H7 (cell line): ENCODE measurements around the gene ANKDD1A. TPM values are rescaled to one million over a fixed set of nuclear protein-coding genes. Genes with fewer than 3 reads are reported as not detected.

Experiments
- DNase-seq: peaks from one replicate; pipeline ENCODE4 v3.0.0; 2012
- H3K27me3 ChIP-seq: 2 replicates; pipeline ENCODE4 v1.6.0; 2011; ENCODE audit warnings: mild to moderate bottlenecking, low read length; ENCODE audit not compliant: control insufficient read depth, insufficient read depth
- H3K36me3 ChIP-seq: replicated peaks from 2 replicates; pipeline ENCODE4 v1.5.1; 2011; ENCODE audit warnings: low read length; ENCODE audit not compliant: control insufficient read depth, insufficient read depth
- H3K4me3 ChIP-seq: 2 replicates; pipeline ENCODE4 v1.5.1; 2011; ENCODE audit warnings: low read depth, mild to moderate bottlenecking, control low read depth, low read length, moderate library complexity; ENCODE audit not compliant: insufficient read depth
- total RNA-seq: library from RNA; depleted of rRNA; stranded (reverse); fragments of >200 nt; shearing (Covaris generic); gene quantifications from 2 replicates; pipeline ENCODE4 v1.2.3, GENCODE V29; 2014; rRNA removed

The ANKDD1A gene
- total RNA-seq: 4.8 and 4.9 TPM in 2 replicates

DNA sequence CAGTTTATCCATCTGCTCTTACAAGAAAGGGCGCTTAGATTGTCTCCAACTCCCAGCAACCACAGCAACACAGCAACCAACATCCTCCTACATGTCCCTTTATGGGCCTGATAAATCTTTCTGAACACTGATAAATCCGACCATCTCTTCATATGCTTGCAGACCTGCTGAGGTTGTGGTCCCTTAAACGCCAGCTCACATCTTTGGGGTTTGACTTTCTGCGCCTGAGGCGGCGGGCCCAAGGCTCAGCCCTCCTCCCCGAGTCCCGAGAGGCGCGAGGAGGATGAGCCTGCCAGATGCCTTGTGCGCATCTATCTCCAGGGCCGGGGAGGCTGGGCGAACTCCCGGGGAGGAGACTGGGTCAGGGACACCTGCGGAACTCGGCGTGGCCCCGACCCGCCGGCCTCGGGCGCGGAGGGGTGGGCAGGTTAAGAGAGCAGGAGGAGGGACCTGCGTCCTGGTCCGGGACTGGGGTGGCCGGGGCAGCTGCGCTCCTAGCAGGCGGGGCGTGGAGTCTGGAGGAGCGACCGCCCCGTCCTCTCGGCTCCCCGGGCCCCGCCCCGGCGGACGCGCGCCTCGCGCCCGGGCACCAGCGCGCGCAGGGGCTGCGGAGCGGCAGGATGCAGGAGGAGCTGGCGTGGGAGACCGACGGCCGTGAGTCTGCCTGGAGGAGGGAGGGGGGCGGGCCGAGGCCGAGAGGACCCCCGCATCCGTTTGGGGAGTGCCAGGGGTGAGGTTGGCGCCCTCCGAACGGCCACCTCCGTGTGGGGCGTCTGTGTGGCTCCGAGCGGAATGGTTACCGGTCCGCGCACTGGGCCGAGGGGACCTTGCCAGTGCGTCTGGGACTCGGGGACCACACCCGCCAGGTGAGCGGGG, at the start of gene ANKDD1A:
Gene ANKDD1A (plus strand): TSS at position 592 of the 876 bp plus-strand sequence. CDS start 29 bp downstream, at position 621.
- H3K4me3 ChIP-seq: peak within 1 kb of the TSS; percentile 62
- H3K27me3 ChIP-seq: peaks cover 19% of the 10 kb centered on the region
- DNase-seq: peak; percentile 98
- no peaks in the 10 kb centered on the region for H3K36me3 ChIP-seq

DNA sequence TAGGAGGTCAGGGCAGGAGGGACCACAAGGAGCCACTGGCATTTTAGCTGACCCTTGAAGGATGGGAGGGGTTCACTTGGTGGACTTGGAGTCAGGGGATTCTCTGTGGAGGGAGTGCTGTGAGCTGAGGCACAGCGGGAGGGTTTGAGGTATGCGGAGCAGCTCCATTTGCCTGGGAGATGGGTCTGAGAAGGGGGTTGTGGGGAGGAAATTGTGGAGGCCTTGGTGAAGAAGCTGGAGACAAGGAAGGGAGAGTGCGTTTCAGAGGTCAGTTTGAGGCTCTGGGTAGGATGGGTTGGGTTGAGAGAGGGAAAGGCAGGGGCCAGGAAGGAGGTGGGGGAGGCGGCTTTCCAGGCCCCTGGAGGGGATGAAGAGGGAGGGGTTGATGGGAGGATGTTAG, 49.7 kb upstream of the ANKDD1A start:
- H3K36me3 ChIP-seq: peaks cover 22% of the 10 kb centered on the region
- peak; percentile 70 for DNase-seq
- no peaks in the 10 kb centered on the region for H3K27me3 ChIP-seq
- no peak overlapping the region for H3K4me3 ChIP-seq

DNA sequence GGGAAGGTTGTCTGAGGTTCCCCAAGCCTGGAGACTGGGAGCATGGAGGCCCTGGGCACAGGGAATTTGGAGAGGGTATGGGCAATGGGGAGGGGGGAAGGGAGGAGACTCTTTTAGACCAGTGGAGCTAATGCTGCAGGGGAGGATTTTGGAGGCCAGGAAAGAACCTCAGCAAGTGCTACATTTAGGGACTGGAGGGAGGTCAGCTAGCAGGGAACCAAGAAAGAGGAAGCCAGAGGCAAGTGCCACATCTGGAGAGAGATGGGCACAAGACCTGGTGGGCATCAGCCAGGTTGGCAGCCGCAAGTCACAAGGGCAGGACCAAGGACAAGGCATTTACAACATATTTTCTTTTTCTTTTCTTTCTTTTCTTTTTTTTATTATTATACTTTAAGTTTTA, 49.3 kb upstream of the ANKDD1A start:
- Histone ChIP-seq H3K27me3 (no peaks in the 10 kb centered on the region), H3K36me3 (peaks cover 26% of the 10 kb centered on the region), H3K4me3 (no peak overlapping the region)
- DNase-seq: no peak

DNA sequence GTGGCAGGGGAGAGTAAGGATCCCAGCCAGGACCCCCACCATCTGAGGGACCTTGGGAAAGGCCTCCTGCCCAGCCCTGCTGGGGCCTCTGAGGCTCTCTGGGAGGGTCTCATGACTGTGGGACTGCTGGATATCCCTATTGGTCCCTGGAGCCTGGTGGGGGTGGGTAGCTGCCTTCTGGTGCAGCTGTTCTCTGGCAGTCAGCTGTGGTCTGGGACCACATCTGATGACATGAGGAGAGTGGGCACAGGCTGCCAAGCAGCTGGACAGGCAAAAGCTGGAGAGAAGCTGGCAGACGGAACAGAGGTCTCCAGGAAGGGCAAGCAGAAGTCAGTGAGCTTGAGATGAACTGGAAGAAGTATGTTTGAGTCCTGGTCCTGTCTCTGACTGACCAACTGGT, 47.6 kb upstream of the ANKDD1A start:
- Histone ChIP-seq H3K4me3 (no peak overlapping the region), H3K27me3 (no peaks in the 10 kb centered on the region), H3K36me3 (peaks cover 28% of the 10 kb centered on the region)
- DNase-seq: no peak

DNA sequence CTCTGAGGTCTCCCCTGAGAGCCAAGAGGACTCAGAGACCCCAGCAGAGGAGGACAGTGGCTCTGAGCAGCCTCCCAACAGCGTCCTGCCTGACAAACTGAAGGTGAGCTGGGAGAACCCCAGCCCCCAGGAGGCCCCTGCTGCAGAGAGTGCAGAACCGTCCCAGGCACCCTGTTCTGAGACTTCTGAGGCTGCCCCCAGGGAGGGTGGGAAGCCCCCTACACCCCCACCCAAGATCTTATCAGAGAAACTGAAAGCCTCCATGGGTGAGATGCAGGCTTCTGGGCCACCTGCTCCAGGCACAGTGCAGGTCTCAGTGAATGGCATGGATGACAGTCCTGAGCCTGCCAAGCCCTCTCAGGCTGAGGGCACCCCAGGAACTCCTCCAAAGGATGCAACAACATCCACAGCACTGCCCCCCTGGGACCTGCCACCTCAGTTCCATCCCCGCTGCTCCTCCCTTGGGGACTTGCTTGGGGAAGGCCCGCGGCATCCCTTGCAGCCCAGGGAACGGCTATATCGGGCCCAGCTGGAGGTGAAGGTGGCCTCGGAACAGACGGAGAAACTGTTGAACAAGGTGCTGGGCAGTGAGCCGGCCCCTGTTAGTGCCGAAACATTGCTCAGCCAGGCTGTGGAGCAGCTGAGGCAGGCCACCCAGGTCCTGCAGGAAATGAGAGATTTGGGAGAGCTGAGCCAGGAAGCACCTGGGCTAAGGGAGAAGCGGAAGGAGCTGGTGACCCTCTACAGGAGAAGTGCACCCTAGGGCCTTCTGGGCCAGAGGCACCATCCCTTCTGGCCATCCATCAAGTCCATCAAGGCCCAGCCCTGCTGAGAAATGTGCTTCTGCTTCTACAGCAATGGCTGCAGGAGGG, 46.3 kb upstream of the ANKDD1A start:
- H3K4me3 ChIP-seq: no peak overlapping the region
- no peaks in the 10 kb centered on the region for H3K27me3 ChIP-seq
- H3K36me3 ChIP-seq: peaks cover 20% of the 10 kb centered on the region
- no peak for DNase-seq

DNA sequence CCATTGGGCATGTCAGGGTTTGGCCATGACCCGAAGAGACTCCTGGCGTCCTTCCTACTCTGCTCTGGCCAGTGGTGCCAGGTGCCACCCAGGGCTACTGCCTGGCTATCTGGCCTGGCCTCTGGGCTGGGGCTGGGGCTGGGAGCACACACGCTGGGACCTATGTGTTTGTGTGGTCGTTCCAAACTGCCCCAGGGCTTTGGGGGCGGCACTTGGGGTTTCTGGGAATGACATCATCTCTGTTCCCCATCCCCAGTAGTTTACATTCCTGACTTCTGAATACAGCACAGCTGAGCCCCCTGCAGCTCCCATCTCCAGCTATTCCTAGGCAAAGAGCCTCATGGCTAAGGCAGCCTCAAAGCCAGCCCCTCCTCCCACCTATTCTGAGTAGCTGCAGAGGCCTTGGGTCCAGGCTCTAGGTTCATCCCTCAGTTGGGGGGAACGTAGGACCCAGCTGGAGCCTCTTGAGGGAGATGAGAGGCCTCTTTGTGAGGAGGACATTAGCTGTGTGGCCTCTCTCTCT, 45.6 kb upstream of the ANKDD1A start:
- Histone ChIP-seq H3K36me3 (peaks cover 19% of the 10 kb centered on the region), H3K27me3 (no peaks in the 10 kb centered on the region), H3K4me3 (no peak overlapping the region)
- DNase-seq: peak; percentile 80

DNA sequence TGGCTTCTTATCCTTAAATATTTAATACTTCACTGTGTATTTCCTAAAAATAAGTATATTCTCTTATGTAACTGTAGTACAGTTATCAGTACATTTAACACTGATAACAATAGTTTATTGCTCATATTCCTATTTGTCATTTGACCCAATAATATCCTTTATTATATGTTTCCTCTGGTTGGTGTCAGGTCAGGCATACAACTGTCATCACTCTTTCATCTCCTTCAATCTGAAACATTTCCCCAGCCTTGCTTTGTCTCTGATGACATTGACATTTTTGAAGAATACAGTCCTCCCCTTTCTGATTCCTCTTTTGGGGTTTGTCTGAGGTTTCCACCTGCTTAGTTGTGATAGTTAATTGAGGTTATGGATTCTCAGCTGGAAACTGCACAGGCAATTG, 42.2 kb upstream of the ANKDD1A start:
- DNase-seq: no peak
- peaks cover 15% of the 10 kb centered on the region for H3K36me3 ChIP-seq
- no peaks in the 10 kb centered on the region for H3K27me3 ChIP-seq
- H3K4me3 ChIP-seq: no peak overlapping the region

DNA sequence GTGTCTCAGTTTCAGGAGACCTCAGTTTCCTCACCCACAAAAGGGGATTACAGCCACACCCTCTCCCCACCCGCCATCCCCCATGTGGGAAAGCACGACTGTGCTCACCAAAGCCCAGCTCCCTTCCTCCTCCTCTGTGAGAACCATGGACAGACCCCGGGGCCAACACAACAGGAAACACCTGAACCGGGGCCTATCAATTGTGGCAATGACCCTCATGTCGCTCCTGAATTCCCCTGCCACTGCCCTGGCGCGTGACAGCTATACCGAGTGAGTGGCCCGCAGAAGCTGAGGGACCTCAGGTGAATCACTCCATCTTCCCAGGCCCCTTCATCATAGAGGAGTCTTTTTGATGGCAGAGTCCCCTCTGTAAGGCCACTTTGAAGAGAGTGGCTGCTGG, 41.3 kb upstream of the ANKDD1A start:
- H3K27me3 ChIP-seq: no peaks in the 10 kb centered on the region
- no peak overlapping the region for H3K4me3 ChIP-seq
- DNase-seq: no peak
- peaks cover 10% of the 10 kb centered on the region for H3K36me3 ChIP-seq

DNA sequence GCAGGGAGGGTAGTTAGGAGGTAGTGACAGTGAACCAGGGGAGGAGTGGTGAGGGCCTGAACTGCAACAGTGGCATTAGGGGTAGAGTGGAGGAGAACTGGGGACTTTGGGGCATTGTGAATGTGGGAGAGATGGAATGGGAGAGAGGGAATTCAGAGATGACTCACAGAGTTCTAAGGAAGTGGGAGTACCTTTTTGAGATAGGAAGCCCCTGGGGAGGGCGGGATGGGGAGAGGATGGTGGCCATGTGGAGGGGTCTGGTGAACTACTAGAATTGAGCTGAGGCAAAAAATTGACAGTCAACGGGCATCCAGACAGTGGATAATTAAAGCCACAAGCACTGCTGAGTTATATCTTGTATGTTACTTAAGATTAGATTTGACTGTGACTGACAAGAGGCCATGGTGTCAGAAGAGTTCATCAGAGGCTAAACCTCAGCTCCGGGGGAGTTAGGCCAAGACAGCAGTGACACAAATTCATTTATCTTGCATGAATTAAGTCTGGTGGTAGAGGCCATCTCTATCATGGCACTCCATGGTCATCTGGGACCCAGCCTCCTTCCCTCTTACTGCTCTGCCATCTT, 36.0 kb upstream of the ANKDD1A start:
- no peak for DNase-seq
- Histone ChIP-seq H3K36me3 (no peaks in the 10 kb centered on the region), H3K27me3 (no peaks in the 10 kb centered on the region), H3K4me3 (no peak overlapping the region)

DNA sequence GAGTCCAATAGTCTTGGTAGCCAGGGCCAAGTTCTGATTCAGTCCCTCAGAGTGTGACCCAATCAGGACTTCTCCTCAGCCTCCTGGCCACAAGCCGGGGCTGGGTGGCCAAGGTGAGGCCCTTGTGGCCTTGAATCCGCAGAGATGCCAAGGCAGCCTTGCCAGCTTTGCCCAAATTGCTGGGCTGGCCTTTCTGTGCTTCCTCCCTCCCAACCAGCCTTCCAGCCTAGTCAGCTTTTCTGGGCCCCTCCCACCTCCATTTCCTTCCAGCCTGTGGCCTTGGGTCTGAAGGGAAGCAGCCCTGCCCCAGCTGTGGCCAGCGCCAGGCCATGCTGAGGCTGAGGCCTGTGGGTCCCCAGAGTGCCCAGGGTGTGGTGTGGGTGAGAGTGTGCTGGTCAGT, 34.3 kb upstream of the ANKDD1A start:
- H3K4me3 ChIP-seq: no peak overlapping the region
- peak; percentile 55 for DNase-seq
- no peaks in the 10 kb centered on the region for H3K36me3 ChIP-seq
- no peaks in the 10 kb centered on the region for H3K27me3 ChIP-seq

DNA sequence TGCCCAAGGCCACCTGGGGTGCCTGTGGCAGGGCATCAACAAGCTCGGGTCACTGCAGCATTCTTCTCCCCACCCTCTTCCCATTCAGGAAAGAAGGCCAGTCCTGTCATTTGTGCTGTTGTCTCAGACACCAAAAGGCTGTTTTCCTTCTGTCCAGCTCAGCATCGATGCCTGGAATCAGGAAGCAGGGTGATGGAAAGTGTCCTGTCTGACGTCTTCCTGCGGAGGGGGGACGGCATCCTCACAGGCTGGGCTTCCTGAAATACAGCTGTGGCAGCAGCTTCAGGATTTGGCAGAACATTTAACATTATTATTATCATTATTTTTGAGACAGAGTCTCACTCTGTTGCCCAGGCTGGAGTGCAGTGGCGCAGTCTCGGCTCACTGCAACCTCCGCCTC, 33.0 kb upstream of the ANKDD1A start:
- H3K36me3 ChIP-seq: no peaks in the 10 kb centered on the region
- no peaks in the 10 kb centered on the region for H3K27me3 ChIP-seq
- DNase-seq: no peak

DNA sequence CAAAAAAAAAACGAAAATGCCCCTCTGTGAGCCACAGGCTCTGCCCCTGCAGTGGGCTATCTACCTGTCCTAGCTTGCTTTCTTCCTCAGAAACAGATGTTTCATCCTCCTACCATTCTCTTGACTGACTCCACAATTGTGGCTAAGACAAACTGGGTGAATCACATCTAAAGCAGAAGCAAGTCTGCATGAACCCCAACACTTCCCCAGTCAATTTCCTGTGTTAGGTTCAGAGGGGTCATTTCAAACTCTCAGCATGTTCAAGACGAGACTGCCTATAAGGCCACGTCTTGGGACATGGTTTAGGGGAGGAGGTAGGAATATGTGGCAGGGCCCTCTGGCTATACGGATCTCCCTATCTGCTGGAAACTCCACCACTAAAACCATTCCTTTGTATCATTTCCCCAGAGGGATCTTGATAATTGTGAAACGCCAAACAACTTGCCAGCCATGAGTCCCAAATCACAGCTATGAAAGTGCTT, 28.6 kb upstream of the ANKDD1A start:
- Histone ChIP-seq H3K4me3 (no peak overlapping the region), H3K36me3 (no peaks in the 10 kb centered on the region), H3K27me3 (no peaks in the 10 kb centered on the region)
- DNase-seq: no peak

More for the DNA sequence above, 33.0 kb upstream of the ANKDD1A start:
- no peak overlapping the region for H3K4me3 ChIP-seq

DNA sequence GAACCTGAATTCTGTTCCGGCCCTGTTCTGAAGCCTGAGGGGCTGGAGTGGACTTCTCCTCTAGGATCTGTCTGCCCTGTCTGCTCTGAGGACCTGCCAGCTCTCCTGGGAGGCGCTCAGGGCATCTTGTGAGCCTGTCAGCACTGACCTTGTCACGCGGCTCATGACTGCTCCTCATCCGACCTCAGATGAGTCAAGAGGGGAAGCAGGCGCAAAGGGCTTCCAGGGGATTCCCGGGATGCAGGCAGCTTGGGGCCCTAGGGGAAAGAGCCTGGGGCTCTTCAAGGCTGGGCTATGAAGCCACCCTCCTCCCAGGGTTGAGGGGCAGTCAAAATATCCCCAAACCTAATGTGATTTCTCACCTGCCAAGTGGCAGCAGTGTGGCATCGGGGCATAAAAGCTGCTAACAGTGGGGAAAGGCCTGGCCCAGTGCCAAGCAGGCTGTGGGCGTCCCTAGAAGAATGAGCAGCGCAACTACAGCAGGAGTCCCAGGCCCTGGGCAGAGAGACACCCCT, 27.6 kb upstream of the ANKDD1A start:
- Histone ChIP-seq H3K36me3 (no peaks in the 10 kb centered on the region), H3K27me3 (no peaks in the 10 kb centered on the region), H3K4me3 (no peak overlapping the region)
- peak; percentile 64 for DNase-seq

DNA sequence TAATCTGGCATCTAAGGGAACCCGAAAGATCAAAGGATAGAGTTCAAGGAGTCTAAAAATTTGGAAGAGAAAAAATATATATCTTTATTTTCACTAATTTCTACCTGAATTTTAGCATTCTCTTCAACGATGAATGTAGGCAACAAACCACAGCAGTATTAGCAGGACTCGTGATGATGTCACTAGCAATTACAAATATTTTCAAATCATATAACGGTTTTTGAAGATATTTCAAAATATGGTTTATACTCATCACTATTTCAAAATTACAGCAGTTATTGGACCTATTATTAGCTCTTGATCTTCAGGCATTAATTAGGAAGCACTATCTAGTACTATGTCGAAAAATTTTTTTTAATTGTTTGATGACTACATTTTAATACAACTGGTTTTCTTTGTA, 27.0 kb upstream of the ANKDD1A start:
- H3K4me3 ChIP-seq: no peak overlapping the region
- no peak for DNase-seq
- H3K36me3 ChIP-seq: no peaks in the 10 kb centered on the region
- H3K27me3 ChIP-seq: no peaks in the 10 kb centered on the region
